Natural killer cell (primary cell): Measurements from ENCODE around the gene GOLGA3. TPM values are rescaled to one million over a fixed set of nuclear protein-coding genes. Genes with fewer than 3 reads are reported as not detected.
A peak's percentile ranks its signal among the peaks of the same experiment; 100 is the strongest.

Source experiments
- ATAC-seq, 3 donors: fragments of 150-1000 bp in 2 of 3; fragments of 200-7000 bp in 1 of 3; cut with Tn5 transposase; 1 replicate in 1 of 3; 2 replicates in 2 of 3; pipeline ENCODE4 v1.10.0; 2021; ENCODE audit warnings: mild to moderate bottlenecking in 2 of 3, moderate library complexity in 2 of 3
- DNase-seq, 2 donors: peaks; one replicate each; pipeline versions ENCODE4 v3.0.0 to v3.0.0-alpha.2; 2013 to 2021; ENCODE audit warnings: mixed read lengths in 1 of 2
- H3K27ac ChIP-seq: one replicate; pipeline ENCODE4 v1.5.1; 2013; ENCODE audit warnings: mild to moderate bottlenecking, low read length
- H3K27me3 ChIP-seq: one replicate; pipeline ENCODE4 v1.6.1; 2013; ENCODE audit warnings: low read length; ENCODE audit not compliant: control insufficient read depth, insufficient read depth
- H3K36me3 ChIP-seq: one replicate; pipeline ENCODE4 v1.6.1; 2013; ENCODE audit warnings: low read length; ENCODE audit not compliant: control insufficient read depth, insufficient read depth
- H3K4me1 ChIP-seq: one replicate; pipeline ENCODE4 v1.6.1; 2013; ENCODE audit warnings: low read length; ENCODE audit not compliant: control insufficient read depth, insufficient read depth
- H3K4me3 ChIP-seq: one replicate; pipeline ENCODE4 v1.5.1; 2013; ENCODE audit warnings: low read length
- H3K9me3 ChIP-seq: one replicate; pipeline ENCODE4 v1.6.1; 2013; ENCODE audit warnings: low read length; ENCODE audit not compliant: control insufficient read depth, insufficient read depth
- H3K27ac Mint-ChIP-seq, 2 donors: one replicate each; pipeline ENCODE4 v1.8.0; 2022; ENCODE audit warnings: mild to moderate bottlenecking in 2 of 2, mixed read lengths in 2 of 2, moderate library complexity in 1 of 2
- H3K27me3 Mint-ChIP-seq, 2 donors: one replicate each; pipeline ENCODE4 v1.8.0; 2022; ENCODE audit warnings: low read depth in 2 of 2, mixed read lengths in 2 of 2
- H3K36me3 Mint-ChIP-seq: one replicate; pipeline ENCODE4 v1.8.0; 2022; ENCODE audit warnings: mixed read lengths
- H3K4me1 Mint-ChIP-seq, 2 donors: one replicate each; pipeline ENCODE4 v1.8.0; 2022; ENCODE audit warnings: mixed read lengths in 2 of 2
- H3K4me3 Mint-ChIP-seq: one replicate; pipeline ENCODE4 v1.8.0; 2022; ENCODE audit warnings: mild to moderate bottlenecking, moderate library complexity, mixed read lengths
- H3K9me3 Mint-ChIP-seq, 2 donors: one replicate each; pipeline ENCODE4 v1.8.0; 2022; ENCODE audit warnings: mixed read lengths in 2 of 2
- WGBS: methylation state at CpG from one replicate; pipeline ENCODE4 v1.1.7; 2013; ENCODE audit warnings: missing lambda C conversion rate; ENCODE audit not compliant: insufficient coverage; 5-methylcytosine and 5-hydroxymethylcytosine counted together
- intact Hi-C: fragments of 100-400 bp; cut with micrococcal nuclease; formaldehyde crosslinking; loops from one replicate; pipeline ENCODE4 v1.14.2; 2022
- total RNA-seq, 4 donors: library from RNA; stranded (reverse); fragments of 120-200 nt in 1 of 4; gene quantifications; one replicate each; pipeline versions ENCODE4 v1.2.3 to v1.2.4, GENCODE V29; 2013 to 2022
- TF ChIP-seq, protein P1 (sequence below): fragments of 200-600 bp; IDR thresholded peaks from one replicate; pipeline ENCODE4 v1.8.0; 2022; ENCODE audit warnings: antibody characterized with exemption

GOLGA3 gene
- total RNA-seq, 3 donors from 2014 or later (not counting 1 experiment from before 2014, with no cell fraction given), result 39.1 to 54.3 (median 50.9) TPM

DNA sequence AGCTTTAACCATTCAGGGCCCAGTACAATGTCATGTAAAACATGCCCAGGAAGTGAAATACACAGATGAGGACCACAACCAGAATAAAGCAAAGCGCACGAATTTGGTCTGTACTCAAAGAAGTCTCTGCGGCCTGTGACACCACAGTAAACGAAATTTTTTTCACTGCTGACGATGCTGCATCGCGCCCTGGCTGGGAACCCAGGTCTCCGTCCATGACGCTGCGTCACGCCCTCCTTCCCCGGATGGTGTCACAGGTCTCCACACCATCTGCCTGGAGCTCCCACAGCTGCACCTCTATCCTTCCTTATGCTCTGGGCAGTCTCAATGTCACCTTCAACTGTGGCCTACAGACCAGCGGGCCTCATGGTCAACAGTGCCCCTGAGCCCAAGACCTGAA lies 84.8 kb downstream of the GOLGA3 start:
- Mint-ChIP-seq H3K27ac (peak overlapping the region in 1 of 2 donors; percentile 45), H3K27me3 (no peaks in the 10 kb centered on the region), H3K36me3 (peaks cover 7% of the 10 kb centered on the region)

DNA sequence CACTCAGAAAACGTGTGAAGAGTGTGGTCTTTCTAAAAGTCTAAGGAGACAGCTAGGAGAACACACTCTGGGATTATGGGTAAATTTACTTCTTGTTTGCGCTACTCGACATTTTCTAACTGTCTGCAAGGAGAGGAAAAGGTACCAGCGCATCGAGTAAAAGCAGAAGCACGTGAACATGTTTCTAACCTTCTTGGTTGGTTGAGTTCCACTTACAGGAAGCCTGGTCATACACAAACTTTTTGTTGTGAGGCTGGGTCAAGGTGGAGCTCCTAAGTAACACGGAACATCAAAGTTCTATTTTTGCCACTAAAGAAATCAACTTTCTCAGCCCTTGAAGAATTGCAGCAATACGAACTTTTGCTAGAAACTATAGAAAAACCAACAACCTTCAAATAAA lies 87.0 kb downstream of the GOLGA3 start:
- intact Hi-C loops, result no loop called here
- TF ChIP-seq, protein P1, sequence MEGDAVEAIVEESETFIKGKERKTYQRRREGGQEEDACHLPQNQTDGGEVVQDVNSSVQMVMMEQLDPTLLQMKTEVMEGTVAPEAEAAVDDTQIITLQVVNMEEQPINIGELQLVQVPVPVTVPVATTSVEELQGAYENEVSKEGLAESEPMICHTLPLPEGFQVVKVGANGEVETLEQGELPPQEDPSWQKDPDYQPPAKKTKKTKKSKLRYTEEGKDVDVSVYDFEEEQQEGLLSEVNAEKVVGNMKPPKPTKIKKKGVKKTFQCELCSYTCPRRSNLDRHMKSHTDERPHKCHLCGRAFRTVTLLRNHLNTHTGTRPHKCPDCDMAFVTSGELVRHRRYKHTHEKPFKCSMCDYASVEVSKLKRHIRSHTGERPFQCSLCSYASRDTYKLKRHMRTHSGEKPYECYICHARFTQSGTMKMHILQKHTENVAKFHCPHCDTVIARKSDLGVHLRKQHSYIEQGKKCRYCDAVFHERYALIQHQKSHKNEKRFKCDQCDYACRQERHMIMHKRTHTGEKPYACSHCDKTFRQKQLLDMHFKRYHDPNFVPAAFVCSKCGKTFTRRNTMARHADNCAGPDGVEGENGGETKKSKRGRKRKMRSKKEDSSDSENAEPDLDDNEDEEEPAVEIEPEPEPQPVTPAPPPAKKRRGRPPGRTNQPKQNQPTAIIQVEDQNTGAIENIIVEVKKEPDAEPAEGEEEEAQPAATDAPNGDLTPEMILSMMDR, result no peak
- H3K27me3 ChIP-seq, result no peaks in the 10 kb centered on the region
- DNase-seq, result no peak
- no peaks in the 10 kb centered on the region for H3K4me1 ChIP-seq
- Mint-ChIP-seq H3K36me3 (peaks cover 7% of the 10 kb centered on the region), H3K4me3 (no peak overlapping the region), H3K27me3 (no peaks in the 10 kb centered on the region), H3K4me1 (peaks cover 9 to 22% of the 10 kb centered on the region in 2 donors), H3K27ac (peak overlapping the region; percentile 5 to 74), H3K9me3 (peaks cover 2 to 3% of the 10 kb centered on the region in 2 donors)
- no peaks in the 10 kb centered on the region for H3K9me3 ChIP-seq
- 75% methylated on average over 8 of the region's 8 CpGs for WGBS
- no peak for ATAC-seq
- H3K4me3 ChIP-seq, result no peak overlapping the region
- H3K27ac ChIP-seq, result no peak overlapping the region
- H3K36me3 ChIP-seq, result peaks cover 77% of the 10 kb centered on the region

More for the DNA sequence above, 84.8 kb downstream of the GOLGA3 start:
- Histone ChIP-seq H3K36me3 (peaks cover 83% of the 10 kb centered on the region), H3K27me3 (no peaks in the 10 kb centered on the region), H3K4me1 (no peaks in the 10 kb centered on the region), H3K27ac (no peak overlapping the region), H3K9me3 (no peaks in the 10 kb centered on the region), H3K4me3 (no peak overlapping the region)
- TF ChIP-seq, protein P1, result no peak
- ATAC-seq, result no peak
- intact Hi-C loops, result no loop called here
- DNase-seq, result no peak
- 98% methylated on average over 13 of the region's 13 CpGs for WGBS
- H3K9me3 Mint-ChIP-seq, result peaks cover 2 to 3% of the 10 kb centered on the region in 2 donors
- no peak overlapping the region for H3K4me3 Mint-ChIP-seq
- peaks cover 9 to 17% of the 10 kb centered on the region in 2 donors for H3K4me1 Mint-ChIP-seq

DNA sequence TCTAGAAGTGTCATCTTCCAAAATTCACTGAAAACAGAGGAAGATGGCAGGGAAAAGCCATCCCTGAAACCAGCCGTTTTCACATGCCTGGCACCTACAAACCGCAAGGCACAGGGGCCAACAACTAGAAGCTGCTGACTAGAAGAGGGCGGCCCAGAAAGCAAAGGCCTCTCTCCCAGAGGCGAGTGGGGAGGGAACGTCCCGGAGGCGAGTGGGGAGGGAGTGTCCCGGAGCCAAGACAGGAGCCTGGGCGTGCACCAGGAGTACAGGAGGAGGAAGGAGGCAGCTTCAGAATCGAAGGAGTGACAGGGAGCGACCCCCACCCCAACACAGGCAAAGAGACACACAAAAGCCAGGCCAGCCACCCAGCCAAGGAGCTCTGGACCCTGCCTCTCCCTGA lies 88.0 kb downstream of the GOLGA3 start:
- H3K4me3 Mint-ChIP-seq, result no peak overlapping the region
- peak overlapping the region in 1 of 2 donors; percentile 33 for H3K27ac Mint-ChIP-seq
- ATAC-seq (no peak), DNase-seq (no peak)
- intact Hi-C loops, result no loop called here
- peaks cover 9 to 22% of the 10 kb centered on the region in 2 donors for H3K4me1 Mint-ChIP-seq
- Histone ChIP-seq H3K27me3 (no peaks in the 10 kb centered on the region), H3K36me3 (peaks cover 77% of the 10 kb centered on the region), H3K27ac (no peak overlapping the region), H3K4me3 (no peak overlapping the region), H3K9me3 (no peaks in the 10 kb centered on the region), H3K4me1 (no peaks in the 10 kb centered on the region)
- H3K36me3 Mint-ChIP-seq, result peaks cover 7% of the 10 kb centered on the region
- peaks cover 2 to 3% of the 10 kb centered on the region in 2 donors for H3K9me3 Mint-ChIP-seq
- no peaks in the 10 kb centered on the region for H3K27me3 Mint-ChIP-seq
- TF ChIP-seq, protein P1, result no peak
- WGBS, result 98% methylated on average over 11 of the region's 11 CpGs

DNA sequence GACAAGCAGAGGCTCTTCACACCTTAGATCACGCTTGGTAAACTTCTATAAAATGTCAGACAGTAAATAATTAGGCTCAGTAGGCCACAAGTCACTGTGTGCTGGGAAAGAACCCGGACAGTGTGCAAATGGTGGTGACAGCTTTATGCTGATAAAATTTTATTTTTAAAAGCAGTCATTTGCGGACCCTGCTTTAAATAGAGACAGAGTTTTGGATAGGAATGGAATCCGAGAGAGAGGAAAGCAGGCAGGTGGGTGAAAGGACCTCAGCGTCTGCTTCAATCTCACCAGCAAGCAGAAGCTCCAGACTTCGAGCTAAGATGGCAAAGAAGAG lies 88.4 kb downstream of the GOLGA3 start:
- H3K4me1 Mint-ChIP-seq, result peaks cover 9 to 22% of the 10 kb centered on the region in 2 donors
- H3K27ac Mint-ChIP-seq, result peak overlapping the region in 1 of 2 donors; percentile 33
- TF ChIP-seq, protein P1, result no peak
- Histone ChIP-seq H3K36me3 (peaks cover 77% of the 10 kb centered on the region), H3K4me3 (no peak overlapping the region), H3K9me3 (no peaks in the 10 kb centered on the region), H3K27ac (no peak overlapping the region), H3K27me3 (no peaks in the 10 kb centered on the region), H3K4me1 (no peaks in the 10 kb centered on the region)
- ATAC-seq, result no peak
- WGBS, result 96% methylated on average over 6 of the region's 6 CpGs
- peaks cover 7% of the 10 kb centered on the region for H3K36me3 Mint-ChIP-seq
- H3K4me3 Mint-ChIP-seq, result no peak overlapping the region
- peaks cover 2 to 3% of the 10 kb centered on the region in 2 donors for H3K9me3 Mint-ChIP-seq
- no peaks in the 10 kb centered on the region for H3K27me3 Mint-ChIP-seq
- no peak for DNase-seq
- intact Hi-C loops, result no loop called here
